COR-L47 (cell line): ENCODE measurements around the gene TRMT10C.
"Not testable (repeated sequence)": the region's sequence is repeated elsewhere in the genome, so short reads cannot be mapped to it uniquely, and the experiment has no call there.

Experiments
- DNase-seq: peaks from one replicate; lab custom pipeline; 2025; lab: John Stamatoyannopoulos, UW

The TRMT10C gene

GRCh38 chr3:101548527-101549105 is 13.1 kb upstream of the TRMT10C start:
- no peak for DNase-seq

GRCh38 chr3:101549473-101549872 is 12.2 kb upstream of the TRMT10C start:
- no peak for DNase-seq

- DNase-seq: not testable (repeated sequence)
Measured at GRCh38 chr3:101551359-101552081, 10.1 kb upstream of the TRMT10C start.

- DNase-seq: not testable (repeated sequence)
Measured at GRCh38 chr3:101553381-101553780, 8.3 kb upstream of the TRMT10C start.

GRCh38 chr3:101556064-101556463 is 5.6 kb upstream of the TRMT10C start:
- no peak for DNase-seq

GRCh38 chr3:101567528-101568317 is 6.1 kb downstream of the TRMT10C start:
- no peak for DNase-seq

- DNase-seq: no peak
Measured at GRCh38 chr3:101571028-101571895, 9.6 kb downstream of the TRMT10C start.

GRCh38 chr3:101573449-101574387 is 12.1 kb downstream of the TRMT10C start, which contains the start of gene PCNP:
PCNP (plus strand) TSS chr3:101574180; CDS start chr3:101574216, 36 bp downstream.
- DNase-seq: peak; percentile 99

- peak; percentile 62 for DNase-seq
Measured at GRCh38 chr3:101574388-101575112, 12.9 kb downstream of the TRMT10C start.

GRCh38 chr3:101577286-101577685 is 15.6 kb downstream of the TRMT10C start:
- DNase-seq: no peak

- no peak for DNase-seq
Measured at GRCh38 chr3:101588616-101589015, 26.9 kb downstream of the TRMT10C start.

- no peak for DNase-seq
Measured at GRCh38 chr3:101591071-101591470, 29.4 kb downstream of the TRMT10C start.

- no peak for DNase-seq
Measured at GRCh38 chr3:101602731-101603130, 41.1 kb downstream of the TRMT10C start.

- no peak for DNase-seq
Measured at GRCh38 chr3:101603184-101603583, 41.5 kb downstream of the TRMT10C start.

GRCh38 chr3:101605398-101605797 is 43.7 kb downstream of the TRMT10C start:
- not testable (repeated sequence) for DNase-seq

GRCh38 chr3:101611023-101611422 is 49.4 kb downstream of the TRMT10C start:
- no peak for DNase-seq

- not testable (repeated sequence) for DNase-seq
Measured at GRCh38 chr3:101613014-101613413, 51.3 kb downstream of the TRMT10C start.

- DNase-seq: no peak
Measured at GRCh38 chr3:101615525-101615924, 53.9 kb downstream of the TRMT10C start.
